Ovary (tissue), 3 donors: ENCODE data around the gene BTNL9.

ENCODE experiments used
- EP300 ChIP-seq: sonication (generic); formaldehyde crosslinking; IDR thresholded peaks from one replicate; pipeline ENCODE4 v1.6.1; 2017; ENCODE audit warnings: antibody characterized with exemption
- POLR2A ChIP-seq: fragments of 450-650 bp; IDR thresholded peaks from one replicate; pipeline ENCODE4 v1.6.1; 2017; ENCODE audit warnings: antibody characterized with exemption, mild to moderate bottlenecking, moderate library complexity
- TF ChIP-seq, protein P1 (sequence below), 3 donors: fragments of 450-650 bp in 2 of 3; fragments of 200-600 bp in 1 of 3; IDR thresholded peaks; one replicate each; pipeline versions ENCODE4 v1.5.1 to v1.8.0; 2016 to 2022; ENCODE audit warnings: antibody characterized with exemption in 3 of 3, mild to moderate bottlenecking in 1 of 3
- donor health status: DM: no; HTN: no; CAD: no.

DNA sequence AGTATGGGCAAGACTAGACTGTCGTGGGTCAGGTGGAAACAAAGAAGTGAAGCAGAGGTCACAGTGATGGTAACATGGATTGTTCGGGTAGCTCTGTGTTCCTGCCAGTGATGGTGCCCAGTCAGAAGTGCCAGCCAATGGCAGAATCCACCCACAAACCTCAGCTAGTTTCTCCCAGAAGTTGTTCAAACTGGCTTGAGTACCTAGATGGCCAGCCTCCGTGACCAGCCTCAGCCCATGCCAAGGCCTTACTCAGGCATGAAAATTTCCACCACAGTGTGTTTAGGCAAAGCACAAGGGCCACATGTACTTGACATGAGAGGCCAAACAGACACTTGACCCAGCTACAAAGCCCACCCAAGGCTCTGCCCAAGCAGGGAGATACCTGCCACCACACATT, 19.4 kb upstream of the BTNL9 start:
- TF ChIP-seq, protein P1, sequence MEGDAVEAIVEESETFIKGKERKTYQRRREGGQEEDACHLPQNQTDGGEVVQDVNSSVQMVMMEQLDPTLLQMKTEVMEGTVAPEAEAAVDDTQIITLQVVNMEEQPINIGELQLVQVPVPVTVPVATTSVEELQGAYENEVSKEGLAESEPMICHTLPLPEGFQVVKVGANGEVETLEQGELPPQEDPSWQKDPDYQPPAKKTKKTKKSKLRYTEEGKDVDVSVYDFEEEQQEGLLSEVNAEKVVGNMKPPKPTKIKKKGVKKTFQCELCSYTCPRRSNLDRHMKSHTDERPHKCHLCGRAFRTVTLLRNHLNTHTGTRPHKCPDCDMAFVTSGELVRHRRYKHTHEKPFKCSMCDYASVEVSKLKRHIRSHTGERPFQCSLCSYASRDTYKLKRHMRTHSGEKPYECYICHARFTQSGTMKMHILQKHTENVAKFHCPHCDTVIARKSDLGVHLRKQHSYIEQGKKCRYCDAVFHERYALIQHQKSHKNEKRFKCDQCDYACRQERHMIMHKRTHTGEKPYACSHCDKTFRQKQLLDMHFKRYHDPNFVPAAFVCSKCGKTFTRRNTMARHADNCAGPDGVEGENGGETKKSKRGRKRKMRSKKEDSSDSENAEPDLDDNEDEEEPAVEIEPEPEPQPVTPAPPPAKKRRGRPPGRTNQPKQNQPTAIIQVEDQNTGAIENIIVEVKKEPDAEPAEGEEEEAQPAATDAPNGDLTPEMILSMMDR (IDR thresholded peaks at IDR 0.05): no peak
- TF ChIP-seq EP300: no peak
- no peak for TF ChIP-seq POLR2A
